ENCODE data around the gene SLC39A11.

Gene SLC39A11

DNA sequence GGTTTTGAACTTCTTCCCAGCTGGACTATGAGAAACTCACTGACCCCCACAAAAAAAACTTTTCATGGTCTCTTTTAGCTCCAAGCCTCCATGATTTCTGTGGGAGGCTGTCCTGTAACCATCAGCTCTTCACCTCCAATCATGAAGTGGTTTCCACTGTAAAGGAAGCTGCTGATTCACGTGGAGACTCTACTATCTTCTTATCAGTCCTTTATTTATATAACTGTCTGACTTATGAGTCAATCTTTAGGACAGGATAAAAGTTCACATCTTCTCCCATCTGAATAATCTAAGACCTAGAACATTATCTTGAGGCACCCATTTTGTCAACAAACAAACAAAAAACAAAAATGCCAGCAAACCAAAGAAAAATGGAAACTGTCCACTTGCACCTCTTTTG, 409.9 kb downstream of the SLC39A11 start:
- H3K9me3 ChIP-seq (ENCODE audit: insufficient read depth, low read depth, low read length): no peaks in the 10 kb centered on the region
- H2AFZ ChIP-seq (ENCODE audit: insufficient read depth, low read length, poor library complexity): no peak overlapping the region
- H2BK120ac ChIP-seq (ENCODE audit: insufficient read depth, low read length, poor library complexity): no peak overlapping the region
- no CpG with 5 or more reads among the region's 1 CpG for WGBS (ENCODE audit: extremely low coverage, insufficient coverage, insufficient read length)
- no peak overlapping the region for H2BK12ac ChIP-seq (ENCODE audit: low read length)
- H3K79me1 ChIP-seq (ENCODE audit: low read length): peaks cover 7% of the 10 kb centered on the region
- H3K18ac ChIP-seq (ENCODE audit: low read length): no peak overlapping the region
- H2AK5ac ChIP-seq (ENCODE audit: low read length): no peak overlapping the region
- no peak overlapping the region for H3K4me3 ChIP-seq (ENCODE audit: low read depth, low read length)
- no peak overlapping the region for H3K14ac ChIP-seq (ENCODE audit: low read length)
- H3K79me2 ChIP-seq (ENCODE audit: control insufficient read depth, insufficient read depth, low read length, poor library complexity): no peaks in the 10 kb centered on the region
- H4K8ac ChIP-seq (ENCODE audit: low read depth, low read length): no peak overlapping the region
- H2BK5ac ChIP-seq (ENCODE audit: low read depth, low read length, poor library complexity): no peak overlapping the region
- no peak overlapping the region for H3K4me2 ChIP-seq (ENCODE audit: low read length)
- H4K91ac ChIP-seq (ENCODE audit: low read depth, low read length): no peak overlapping the region
- H3K9ac ChIP-seq (ENCODE audit: low read length): no peak overlapping the region
- H3K27ac ChIP-seq (ENCODE audit: low read depth, low read length): no peak overlapping the region
- H3K4me1 ChIP-seq (ENCODE audit: control insufficient read depth in 1 of 2, insufficient read depth in 2 of 2, low read length in 2 of 2): peaks cover 13 to 14% of the 10 kb centered on the region in 2 experiments
- H3K23ac ChIP-seq (ENCODE audit: low read length): no peak overlapping the region
- H3K4ac ChIP-seq (ENCODE audit: low read depth, low read length): no peak overlapping the region
- no peak overlapping the region for H4K12ac ChIP-seq (ENCODE audit: low read depth, low read length)
- DNase-seq: no peak
- H3K36me3 ChIP-seq (ENCODE audit: control insufficient read depth in 1 of 2, insufficient read depth in 2 of 2, low read length in 2 of 2): no peaks in the 10 kb centered on the region
- no peaks in the 10 kb centered on the region for H3K27me3 ChIP-seq (ENCODE audit: insufficient read depth, low read length)

DNA sequence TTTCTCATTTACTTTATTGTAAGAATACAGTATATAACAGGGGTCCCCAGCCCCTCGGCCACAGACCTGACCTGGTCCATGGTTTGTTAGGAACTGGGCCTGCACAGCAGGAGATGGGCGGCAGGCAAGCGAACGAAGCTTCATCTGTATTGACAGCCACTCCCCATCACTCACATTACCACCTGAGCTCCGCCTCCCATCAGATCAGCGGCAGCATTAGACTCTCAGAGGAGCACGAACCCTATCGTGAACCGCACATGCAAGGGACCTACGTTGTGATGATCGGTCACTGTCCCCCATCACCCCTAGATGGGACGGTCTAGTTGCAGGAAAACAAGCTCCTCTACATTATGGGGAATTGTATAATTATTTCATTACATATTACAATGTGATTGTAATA, 410.6 kb downstream of the SLC39A11 start:
- H3K27ac ChIP-seq (ENCODE audit: low read depth, low read length): no peak overlapping the region
- H3K14ac ChIP-seq (ENCODE audit: low read length): no peak overlapping the region
- no peaks in the 10 kb centered on the region for H3K9me3 ChIP-seq (ENCODE audit: insufficient read depth, low read depth, low read length)
- no peak overlapping the region for H3K23ac ChIP-seq (ENCODE audit: low read length)
- H3K79me1 ChIP-seq (ENCODE audit: low read length): peaks cover 7% of the 10 kb centered on the region
- H3K4me2 ChIP-seq (ENCODE audit: low read length): no peak overlapping the region
- no peaks in the 10 kb centered on the region for H3K36me3 ChIP-seq (ENCODE audit: control insufficient read depth in 1 of 2, insufficient read depth in 2 of 2, low read length in 2 of 2)
- no peak overlapping the region for H2BK120ac ChIP-seq (ENCODE audit: insufficient read depth, low read length, poor library complexity)
- H2AK5ac ChIP-seq (ENCODE audit: low read length): no peak overlapping the region
- WGBS (ENCODE audit: extremely low coverage, insufficient coverage, insufficient read length): no CpG with 5 or more reads among the region's 12 CpGs
- no peak overlapping the region for H3K4ac ChIP-seq (ENCODE audit: low read depth, low read length)
- no peak overlapping the region for H3K18ac ChIP-seq (ENCODE audit: low read length)
- H3K9ac ChIP-seq (ENCODE audit: low read length): no peak overlapping the region
- no peak overlapping the region for H2AFZ ChIP-seq (ENCODE audit: insufficient read depth, low read length, poor library complexity)
- H3K27me3 ChIP-seq (ENCODE audit: insufficient read depth, low read length): no peaks in the 10 kb centered on the region
- peaks cover 13 to 14% of the 10 kb centered on the region in 2 experiments for H3K4me1 ChIP-seq (ENCODE audit: control insufficient read depth in 1 of 2, insufficient read depth in 2 of 2, low read length in 2 of 2)
- H3K79me2 ChIP-seq (ENCODE audit: control insufficient read depth, insufficient read depth, low read length, poor library complexity): no peaks in the 10 kb centered on the region
- no peak overlapping the region for H3K4me3 ChIP-seq (ENCODE audit: low read depth, low read length)
- H2BK12ac ChIP-seq (ENCODE audit: low read length): no peak overlapping the region
- DNase-seq: no peak
- no peak overlapping the region for H4K8ac ChIP-seq (ENCODE audit: low read depth, low read length)
- H2BK5ac ChIP-seq (ENCODE audit: low read depth, low read length, poor library complexity): no peak overlapping the region
- no peak overlapping the region for H4K91ac ChIP-seq (ENCODE audit: low read depth, low read length)
- no peak overlapping the region for H4K12ac ChIP-seq (ENCODE audit: low read depth, low read length)

- Histone ChIP-seq H2AFZ (ENCODE audit: insufficient read depth, low read length, poor library complexity) (no peak overlapping the region), H3K4ac (ENCODE audit: low read depth, low read length) (no peak overlapping the region), H4K8ac (ENCODE audit: low read depth, low read length) (no peak overlapping the region), H4K91ac (ENCODE audit: low read depth, low read length) (no peak overlapping the region), H3K23ac (ENCODE audit: low read length) (no peak overlapping the region), H3K27me3 (ENCODE audit: insufficient read depth, low read length) (no peaks in the 10 kb centered on the region), H3K18ac (ENCODE audit: low read length) (no peak overlapping the region), H2BK5ac (ENCODE audit: low read depth, low read length, poor library complexity) (no peak overlapping the region), H3K36me3 (ENCODE audit: control insufficient read depth in 1 of 2, insufficient read depth in 2 of 2, low read length in 2 of 2) (no peaks in the 10 kb centered on the region), H2AK5ac (ENCODE audit: low read length) (no peak overlapping the region), H3K9me3 (ENCODE audit: insufficient read depth, low read depth, low read length) (no peaks in the 10 kb centered on the region), H3K79me1 (ENCODE audit: low read length) (no peaks in the 10 kb centered on the region), H3K79me2 (ENCODE audit: control insufficient read depth, insufficient read depth, low read length, poor library complexity) (no peaks in the 10 kb centered on the region), H3K14ac (ENCODE audit: low read length) (no peak overlapping the region), H2BK120ac (ENCODE audit: insufficient read depth, low read length, poor library complexity) (no peak overlapping the region), H3K9ac (ENCODE audit: low read length) (no peak overlapping the region), H4K12ac (ENCODE audit: low read depth, low read length) (no peak overlapping the region), H2BK12ac (ENCODE audit: low read length) (no peak overlapping the region), H3K4me2 (ENCODE audit: low read length) (no peak overlapping the region), H3K4me3 (ENCODE audit: low read depth, low read length) (no peak overlapping the region), H3K27ac (ENCODE audit: low read depth, low read length) (no peak overlapping the region), H3K4me1 (ENCODE audit: control insufficient read depth in 1 of 2, insufficient read depth in 2 of 2, low read length in 2 of 2) (no peaks in the 10 kb centered on the region)
- no CpG with 5 or more reads among the region's 12 CpGs for WGBS (ENCODE audit: extremely low coverage, insufficient coverage, insufficient read length)
- no peak for DNase-seq
Observed at GRCh38 chr17:72677714-72678390, 414.6 kb downstream of the SLC39A11 start.

DNA sequence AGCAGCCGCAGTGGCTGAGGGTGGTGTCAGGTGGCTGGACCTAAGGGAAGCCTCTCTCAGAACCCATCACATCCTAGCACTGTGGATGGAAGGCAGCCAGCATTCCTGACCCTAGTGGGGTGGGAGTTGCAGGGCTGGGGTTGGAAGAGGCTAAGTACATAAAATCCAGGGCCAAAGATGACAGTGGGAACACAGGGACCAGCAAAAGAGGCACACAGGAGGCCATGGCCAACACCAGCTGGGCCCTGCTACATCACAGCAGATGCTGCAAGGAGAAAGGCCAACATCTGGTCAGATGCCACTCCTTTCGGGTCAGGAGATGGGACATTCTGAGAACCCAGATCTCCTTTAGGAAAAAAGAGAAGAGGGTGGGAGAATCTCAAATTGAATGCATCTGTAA, 415.4 kb downstream of the SLC39A11 start:
- Histone ChIP-seq H3K27ac (ENCODE audit: low read depth, low read length) (no peak overlapping the region), H2AFZ (ENCODE audit: insufficient read depth, low read length, poor library complexity) (no peak overlapping the region), H3K36me3 (ENCODE audit: control insufficient read depth in 1 of 2, insufficient read depth in 2 of 2, low read length in 2 of 2) (no peaks in the 10 kb centered on the region), H3K9me3 (ENCODE audit: insufficient read depth, low read depth, low read length) (no peaks in the 10 kb centered on the region), H3K27me3 (ENCODE audit: insufficient read depth, low read length) (no peaks in the 10 kb centered on the region), H3K14ac (ENCODE audit: low read length) (no peak overlapping the region), H4K91ac (ENCODE audit: low read depth, low read length) (no peak overlapping the region), H2BK5ac (ENCODE audit: low read depth, low read length, poor library complexity) (no peak overlapping the region), H3K18ac (ENCODE audit: low read length) (no peak overlapping the region), H2BK120ac (ENCODE audit: insufficient read depth, low read length, poor library complexity) (no peak overlapping the region), H2BK12ac (ENCODE audit: low read length) (no peak overlapping the region), H3K79me1 (ENCODE audit: low read length) (no peaks in the 10 kb centered on the region), H4K8ac (ENCODE audit: low read depth, low read length) (no peak overlapping the region), H3K4ac (ENCODE audit: low read depth, low read length) (no peak overlapping the region), H3K4me3 (ENCODE audit: low read depth, low read length) (no peak overlapping the region), H3K79me2 (ENCODE audit: control insufficient read depth, insufficient read depth, low read length, poor library complexity) (no peaks in the 10 kb centered on the region), H3K4me1 (ENCODE audit: control insufficient read depth in 1 of 2, insufficient read depth in 2 of 2, low read length in 2 of 2) (no peaks in the 10 kb centered on the region), H2AK5ac (ENCODE audit: low read length) (no peak overlapping the region), H3K4me2 (ENCODE audit: low read length) (no peak overlapping the region), H4K12ac (ENCODE audit: low read depth, low read length) (no peak overlapping the region), H3K23ac (ENCODE audit: low read length) (no peak overlapping the region), H3K9ac (ENCODE audit: low read length) (no peak overlapping the region)
- whole genome bisulfite sequencing (ENCODE audit: extremely low coverage, insufficient coverage, insufficient read length): no CpG with 5 or more reads among the region's 2 CpGs
- DNase-seq: no peak

Measured in trophoblast cell (in vitro differentiated cells and primary cell).